DND-41 (cell line): ENCODE data around the gene RAD54L.
"Not testable (repeated sequence)": the region's sequence is repeated elsewhere in the genome, so short reads cannot be mapped to it uniquely, and the experiment has no call there.

ENCODE experiments used
- ATAC-seq: fragments of 200-7000 bp; cut with Tn5 transposase; 3 replicates; pipeline ENCODE4 v1.9.1; 2021; ENCODE audit warnings: low read depth; ENCODE audit not compliant: insufficient read depth
- DNase-seq: peaks from one replicate; pipeline ENCODE4 v3.0.0-alpha.2; 2020
- H2AFZ ChIP-seq: 2 replicates; pipeline ENCODE4 v1.6.0; 2012; ENCODE audit warnings: low read depth, low read length
- H3K27ac ChIP-seq: 2 replicates; pipeline ENCODE4 v1.5.1; 2012; ENCODE audit warnings: low read length, inconsistent platforms
- H3K27me3 ChIP-seq: fragments of 200-600 bp; sonication (generic); 2 replicates; pipeline ENCODE4 v1.6.0; 2012; ENCODE audit warnings: low read length, mild to moderate bottlenecking, inconsistent platforms; ENCODE audit not compliant: insufficient read depth, poor library complexity
- H3K36me3 ChIP-seq: 2 replicates; pipeline ENCODE4 v1.5.1; 2012; ENCODE audit warnings: low read length, inconsistent platforms; ENCODE audit not compliant: insufficient read depth
- H3K4me1 ChIP-seq: 2 replicates; pipeline ENCODE4 v1.5.1; 2012; ENCODE audit warnings: mild to moderate bottlenecking, low read length; ENCODE audit not compliant: insufficient read depth
- H3K4me2 ChIP-seq: 2 replicates; pipeline ENCODE4 v1.6.0; 2012; ENCODE audit warnings: mild to moderate bottlenecking, moderate library complexity, low read length, inconsistent platforms; ENCODE audit not compliant: insufficient read depth
- H3K4me3 ChIP-seq, 2 experiments: fragments of 200-600 bp in 1 of 2; shearing (Covaris generic) in 1 of 2; 2 replicates each; pipeline ENCODE4 v1.5.1; 2012 to 2016; ENCODE audit warnings: inconsistent platforms in 2 of 2, low read length in 2 of 2, mild to moderate bottlenecking in 2 of 2, low read depth in 1 of 2, moderate library complexity in 1 of 2
- H3K79me2 ChIP-seq: 2 replicates; pipeline ENCODE4 v1.6.0; 2012; ENCODE audit warnings: low read length, inconsistent platforms; ENCODE audit not compliant: insufficient read depth
- H3K9ac ChIP-seq: 2 replicates; pipeline ENCODE4 v1.6.0; 2012; ENCODE audit warnings: low read depth, mild to moderate bottlenecking, inconsistent platforms, low read length, moderate library complexity
- H3K9me3 ChIP-seq: 2 replicates; pipeline ENCODE4 v1.5.1; 2012; ENCODE audit warnings: low read length, moderate library complexity, mild to moderate bottlenecking, inconsistent platforms; ENCODE audit not compliant: insufficient read depth, severe bottlenecking
- H4K20me1 ChIP-seq: 2 replicates; pipeline ENCODE4 v1.6.0; 2012; ENCODE audit warnings: low read length; ENCODE audit not compliant: insufficient read depth

Gene RAD54L

DNA sequence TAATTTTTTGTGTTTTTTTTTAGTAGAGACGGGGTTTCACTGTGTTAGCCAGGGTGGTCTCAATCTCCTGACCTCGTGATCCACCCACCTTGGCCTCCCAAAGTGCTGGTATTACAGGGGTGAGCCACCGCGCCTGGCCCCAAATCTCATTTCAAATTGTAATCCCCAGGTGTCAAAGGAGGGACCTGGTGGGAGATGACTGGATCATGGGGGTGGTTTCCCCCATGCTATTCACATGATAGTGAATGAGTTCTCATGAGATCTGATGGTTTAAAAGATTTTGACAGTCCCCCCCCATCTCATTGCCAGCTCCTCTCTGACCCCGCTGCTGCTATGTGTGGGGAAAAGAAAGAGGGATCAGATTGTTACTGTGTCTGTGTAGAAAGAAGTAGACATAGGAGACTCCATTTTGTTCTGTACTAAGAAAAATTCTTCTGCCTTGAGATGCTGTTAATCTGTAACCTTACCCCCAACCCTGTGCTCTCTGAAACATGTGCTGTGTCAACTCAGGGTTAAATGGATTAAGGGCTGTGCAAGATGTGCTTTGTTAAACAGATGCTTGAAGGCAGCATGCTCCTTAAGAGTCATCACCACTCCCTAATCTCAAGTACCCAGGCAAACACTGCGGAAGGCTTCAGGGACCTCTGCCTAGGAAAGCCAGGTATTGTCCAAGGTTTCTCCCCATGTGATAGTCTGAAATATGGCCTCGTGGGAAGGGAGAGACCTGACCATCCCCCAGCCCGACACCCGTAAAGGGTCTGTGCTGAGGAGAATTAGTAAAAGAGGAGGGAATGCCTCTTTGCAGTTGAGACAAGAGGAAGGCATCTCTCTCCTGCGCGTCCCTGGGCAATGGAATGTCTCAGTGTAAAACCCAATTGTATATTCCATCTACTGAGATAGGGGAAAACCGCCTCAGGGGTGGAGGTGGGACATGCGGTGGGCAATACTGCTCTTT, 72.7 kb downstream of the RAD54L start:
- H3K27ac ChIP-seq, H2AFZ ChIP-seq, H3K4me2 ChIP-seq, H3K79me2 ChIP-seq, ATAC-seq, H3K9ac ChIP-seq, H4K20me1 ChIP-seq, H3K4me1 ChIP-seq, H3K27me3 ChIP-seq, H3K4me3 ChIP-seq, H3K9me3 ChIP-seq, DNase-seq: not testable (repeated sequence)
- H3K36me3 ChIP-seq = peaks cover 18% of the 10 kb centered on the region; the same call in 1 of the 2 replicates

- not testable (repeated sequence) for H3K4me3 ChIP-seq, H3K79me2 ChIP-seq, H3K9ac ChIP-seq, ATAC-seq, H3K4me2 ChIP-seq, H3K27ac ChIP-seq, H3K4me1 ChIP-seq, H3K36me3 ChIP-seq, H2AFZ ChIP-seq, H4K20me1 ChIP-seq, H3K9me3 ChIP-seq, H3K27me3 ChIP-seq, DNase-seq
These were observed 74.6 kb downstream of the RAD54L start for GRCh38 chr1:46322191-46322590.

DNA sequence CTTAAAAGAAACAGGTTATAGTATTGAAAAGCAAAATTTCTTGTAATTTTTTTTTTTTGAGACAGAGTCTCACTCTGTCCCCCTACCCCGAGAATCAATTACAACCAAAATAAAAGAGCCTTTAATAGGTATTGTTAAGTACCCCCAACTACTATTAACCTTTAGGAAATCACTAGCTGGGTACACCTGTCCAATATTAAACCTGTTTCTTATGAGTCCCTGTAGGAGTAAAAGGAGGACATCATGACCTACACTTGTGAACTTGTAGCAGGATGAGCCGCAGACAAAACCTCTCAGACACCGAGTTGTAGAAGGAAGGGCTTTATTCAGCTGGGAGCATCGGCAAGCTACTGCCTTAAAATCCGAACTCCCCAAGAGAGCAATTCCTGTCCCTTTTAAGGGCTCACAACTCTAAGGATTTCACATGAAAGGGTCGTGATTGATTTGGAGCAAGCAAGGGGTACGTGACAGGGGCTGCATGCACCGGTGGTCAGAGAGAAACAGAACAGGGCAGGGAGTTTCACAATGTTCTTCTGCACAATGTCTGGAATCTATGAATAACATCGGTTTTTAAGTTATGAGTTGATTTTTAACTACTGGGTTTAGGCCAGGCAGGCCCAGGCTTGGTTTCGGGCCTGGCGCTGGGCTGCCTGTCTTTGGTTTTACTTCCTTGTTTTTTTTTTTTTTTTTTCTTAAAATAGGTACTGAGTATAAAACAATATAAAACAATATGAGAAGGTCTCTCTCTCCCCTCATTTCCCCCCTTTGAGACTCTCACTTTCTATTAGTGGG, 77.9 kb downstream of the RAD54L start:
- H3K9me3 ChIP-seq, H3K4me3 ChIP-seq, DNase-seq, H3K27ac ChIP-seq, H3K36me3 ChIP-seq, H2AFZ ChIP-seq, H3K27me3 ChIP-seq, H3K9ac ChIP-seq, H3K79me2 ChIP-seq, H3K4me2 ChIP-seq, H4K20me1 ChIP-seq, H3K4me1 ChIP-seq, ATAC-seq: not testable (repeated sequence)
